ENCODE measurements around the gene PPP3CA. TPM values are rescaled to one million over a fixed set of nuclear protein-coding genes. Genes with fewer than 3 reads are reported as not detected.
"Not testable (repeated sequence)": the region's sequence is repeated elsewhere in the genome, so short reads cannot be mapped to it uniquely, and the experiment has no call there.

PPP3CA gene
- total and polyA plus RNA-seq, 4 donors: 13.5 to 72.0 (median 30.7) TPM

DNA sequence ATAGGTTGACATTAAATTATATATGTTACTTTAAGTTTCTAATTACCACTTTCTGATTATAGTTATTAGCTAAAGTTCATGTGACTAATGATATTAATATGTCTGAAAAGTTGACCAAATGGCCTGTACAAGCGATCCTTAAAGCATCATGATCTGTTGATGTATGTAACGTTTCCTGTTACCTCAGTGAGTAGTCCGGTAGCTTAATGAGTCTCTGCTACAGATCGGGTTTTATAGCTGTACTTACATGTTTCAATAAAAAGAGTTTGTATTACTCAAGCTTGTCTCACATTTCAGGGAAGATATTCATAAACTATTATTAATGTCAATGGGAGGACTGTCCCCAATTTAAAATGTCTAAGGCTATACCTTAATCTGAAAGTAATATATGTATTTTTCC lies 246.3 kb downstream of the PPP3CA start:
- Histone ChIP-seq H3K4me3 (no peak overlapping the region), H3K36me3 (ENCODE audit: control insufficient read depth in 4 of 4, insufficient read depth in 4 of 4, low read length in 4 of 4) (peaks cover 0 to 2% (median 0%) of the 10 kb centered on the region in 4 donors), H3K9ac (ENCODE audit: insufficient read depth in 1 of 2, low read length in 2 of 2) (no peak overlapping the region), H3K4me1 (ENCODE audit: control insufficient read depth in 5 of 5, insufficient read depth in 5 of 5, low read length in 5 of 5) (peaks cover 0 to 22% (median 3%) of the 10 kb centered on the region in 5 donors), H3K9me3 (ENCODE audit: control insufficient read depth in 4 of 4, insufficient read depth in 3 of 4, low read length in 3 of 4) (no peaks in the 10 kb centered on the region), H3K27me3 (ENCODE audit: control insufficient read depth in 3 of 3, insufficient read depth in 3 of 3, low read length in 2 of 3) (no peaks in the 10 kb centered on the region), H3K27ac (ENCODE audit: low read depth in 1 of 2, low read length in 1 of 2) (no peak overlapping the region)
- TF ChIP-seq CTCF (IDR thresholded peaks at IDR 0.05; ENCODE audit: control extremely low read depth, extremely low read depth): no peak
- DNase-seq (no peak), ATAC-seq (ENCODE audit: insufficient read depth, low FRiP score) (no peak)
- 93 to 98% methylated on average over 4 of the region's 4 CpGs for WGBS, 2 donors

- TF ChIP-seq CTCF (IDR thresholded peaks at IDR 0.05; ENCODE audit: control extremely low read depth, extremely low read depth): no peak
- Histone ChIP-seq H3K4me1 (ENCODE audit: control insufficient read depth in 5 of 5, insufficient read depth in 5 of 5, low read length in 5 of 5) (peaks cover 0 to 18% (median 3%) of the 10 kb centered on the region in 5 donors), H3K4me3 (no peak overlapping the region), H3K27me3 (ENCODE audit: control insufficient read depth in 3 of 3, insufficient read depth in 3 of 3, low read length in 2 of 3) (no peaks in the 10 kb centered on the region), H3K27ac (ENCODE audit: low read depth in 1 of 2, low read length in 1 of 2) (no peak overlapping the region), H3K9me3 (ENCODE audit: control insufficient read depth in 4 of 4, insufficient read depth in 3 of 4, low read length in 3 of 4) (no peaks in the 10 kb centered on the region), H3K36me3 (ENCODE audit: control insufficient read depth in 4 of 4, insufficient read depth in 4 of 4, low read length in 4 of 4) (peaks cover 0 to 2% (median 0%) of the 10 kb centered on the region in 4 donors), H3K9ac (ENCODE audit: insufficient read depth in 1 of 2, low read length in 2 of 2) (no peak overlapping the region)
- ATAC-seq (ENCODE audit: insufficient read depth, low FRiP score) (no peak), DNase-seq (no peak)
- 83 to 86% methylated on average over 4 of the region's 4 CpGs for WGBS, 2 donors
These were observed 248.5 kb downstream of the PPP3CA start for GRCh38 chr4:101098666-101099400.

- not testable (repeated sequence) for H3K9ac ChIP-seq (ENCODE audit: insufficient read depth in 1 of 2, low read length in 2 of 2); H3K36me3 ChIP-seq (ENCODE audit: control insufficient read depth in 4 of 4, insufficient read depth in 4 of 4, low read length in 4 of 4); H3K9me3 ChIP-seq (ENCODE audit: control insufficient read depth in 4 of 4, insufficient read depth in 3 of 4, low read length in 3 of 4); H3K4me3 ChIP-seq; ATAC-seq (ENCODE audit: insufficient read depth, low FRiP score); DNase-seq; H3K4me1 ChIP-seq (ENCODE audit: control insufficient read depth in 5 of 5, insufficient read depth in 5 of 5, low read length in 5 of 5); H3K27me3 ChIP-seq (ENCODE audit: control insufficient read depth in 3 of 3, insufficient read depth in 3 of 3, low read length in 2 of 3); H3K27ac ChIP-seq (ENCODE audit: low read depth in 1 of 2, low read length in 1 of 2)
These were observed 254.7 kb downstream of the PPP3CA start for GRCh38 chr4:101092609-101093008.

DNA sequence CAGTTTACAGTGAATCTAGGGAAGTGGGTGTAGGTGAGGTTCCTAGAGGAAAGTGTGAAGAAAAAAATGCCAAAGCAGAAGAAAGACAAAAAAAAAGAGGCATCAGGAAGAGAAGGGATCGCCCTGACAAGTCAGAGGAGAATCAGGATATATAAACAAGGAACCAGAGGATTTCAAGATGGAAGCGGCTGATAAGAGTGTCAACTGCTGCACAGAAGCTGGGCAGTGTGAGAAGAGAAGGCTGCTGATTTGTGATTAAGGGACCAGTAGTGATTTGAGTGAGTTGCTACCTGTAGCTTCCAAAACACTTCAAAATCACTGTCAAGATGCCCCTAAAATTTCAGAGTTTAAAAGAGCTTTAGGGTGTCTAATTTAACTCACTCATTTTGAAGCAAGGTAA lies 258.2 kb downstream of the PPP3CA start:
- Histone ChIP-seq H3K4me3 (no peak overlapping the region), H3K27me3 (ENCODE audit: control insufficient read depth in 3 of 3, insufficient read depth in 3 of 3, low read length in 2 of 3) (no peaks in the 10 kb centered on the region), H3K36me3 (ENCODE audit: control insufficient read depth in 4 of 4, insufficient read depth in 4 of 4, low read length in 4 of 4) (peaks cover 0 to 8% (median 2%) of the 10 kb centered on the region in 4 donors), H3K27ac (ENCODE audit: low read depth in 1 of 2, low read length in 1 of 2) (no peak overlapping the region), H3K9ac (ENCODE audit: insufficient read depth in 1 of 2, low read length in 2 of 2) (no peak overlapping the region), H3K4me1 (ENCODE audit: control insufficient read depth in 5 of 5, insufficient read depth in 5 of 5, low read length in 5 of 5) (peaks cover 0 to 2% (median 0%) of the 10 kb centered on the region in 5 donors), H3K9me3 (ENCODE audit: control insufficient read depth in 4 of 4, insufficient read depth in 3 of 4, low read length in 3 of 4) (no peaks in the 10 kb centered on the region)
- DNase-seq (no peak), ATAC-seq (ENCODE audit: insufficient read depth, low FRiP score) (no peak)
- whole genome bisulfite sequencing, 2 donors: 49 to 63% methylated on average over 2 of the region's 2 CpGs
- TF ChIP-seq CTCF (IDR thresholded peaks at IDR 0.05; ENCODE audit: control extremely low read depth, extremely low read depth): no peak
